ENCODE results near the gene PPM1A.

DNA sequence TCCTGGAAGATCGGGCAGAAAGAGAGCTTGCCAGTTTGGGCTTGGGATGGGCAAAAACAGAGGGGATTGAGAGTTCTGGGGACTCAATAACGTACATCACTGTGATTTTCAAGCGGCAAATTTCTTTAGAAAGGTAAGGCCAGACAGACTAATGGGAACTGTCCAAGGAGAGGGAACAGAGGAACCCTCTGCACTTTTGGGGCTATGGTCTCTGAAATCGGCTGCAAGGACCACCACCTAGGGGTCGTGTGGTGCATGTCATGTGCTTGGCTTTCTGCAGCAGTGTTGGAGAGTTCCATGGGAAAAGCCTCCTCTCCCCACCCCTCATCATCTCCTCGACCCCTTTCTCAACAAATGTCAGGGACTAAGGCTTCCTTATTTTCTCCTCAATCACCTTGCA is 79.6 kb downstream of the PPM1A start:
- TF ChIP-seq, protein P1, sequence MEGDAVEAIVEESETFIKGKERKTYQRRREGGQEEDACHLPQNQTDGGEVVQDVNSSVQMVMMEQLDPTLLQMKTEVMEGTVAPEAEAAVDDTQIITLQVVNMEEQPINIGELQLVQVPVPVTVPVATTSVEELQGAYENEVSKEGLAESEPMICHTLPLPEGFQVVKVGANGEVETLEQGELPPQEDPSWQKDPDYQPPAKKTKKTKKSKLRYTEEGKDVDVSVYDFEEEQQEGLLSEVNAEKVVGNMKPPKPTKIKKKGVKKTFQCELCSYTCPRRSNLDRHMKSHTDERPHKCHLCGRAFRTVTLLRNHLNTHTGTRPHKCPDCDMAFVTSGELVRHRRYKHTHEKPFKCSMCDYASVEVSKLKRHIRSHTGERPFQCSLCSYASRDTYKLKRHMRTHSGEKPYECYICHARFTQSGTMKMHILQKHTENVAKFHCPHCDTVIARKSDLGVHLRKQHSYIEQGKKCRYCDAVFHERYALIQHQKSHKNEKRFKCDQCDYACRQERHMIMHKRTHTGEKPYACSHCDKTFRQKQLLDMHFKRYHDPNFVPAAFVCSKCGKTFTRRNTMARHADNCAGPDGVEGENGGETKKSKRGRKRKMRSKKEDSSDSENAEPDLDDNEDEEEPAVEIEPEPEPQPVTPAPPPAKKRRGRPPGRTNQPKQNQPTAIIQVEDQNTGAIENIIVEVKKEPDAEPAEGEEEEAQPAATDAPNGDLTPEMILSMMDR (IDR thresholded peaks at IDR 0.05): no peak
- TF ChIP-seq ZFX (IDR thresholded peaks at IDR 0.05; ENCODE audit: borderline replicate concordance): no peak

Measured in 22Rv1 (cell line).